Measurements from ENCODE around the gene CTSO.

Gene CTSO

DNA sequence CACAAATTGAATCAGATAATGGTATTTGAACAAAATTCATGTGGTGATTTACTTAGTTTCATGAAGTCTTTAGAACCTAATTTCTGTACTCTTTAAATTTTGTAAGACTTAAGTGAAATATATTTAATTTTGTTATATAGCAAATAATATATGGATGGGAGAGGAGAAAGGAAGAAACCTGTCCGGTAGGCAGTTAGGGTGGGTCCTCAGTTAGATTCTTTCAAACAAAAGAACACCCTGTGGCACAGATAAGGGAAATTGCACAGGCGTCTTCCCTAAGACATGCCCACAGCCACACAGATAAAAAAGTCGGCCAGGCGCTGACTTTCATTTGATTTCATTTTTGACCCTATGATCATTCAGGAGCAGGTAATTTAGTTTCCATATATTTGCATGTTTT is 25.1 kb upstream of the CTSO start:
- DNase-seq (ENCODE audit: low read depth, low spot score), result no peak
- no peak overlapping the region for H3K4me3 ChIP-seq (ENCODE audit: low read depth, low read length)
- TF ChIP-seq CTCF (IDR thresholded peaks at IDR 0.05; ENCODE audit: low read depth, low read length), result no peak
- in situ Hi-C loops (cut with HindIII; ENCODE audit: low sequenced_read_pairs), result no loop called here

DNA sequence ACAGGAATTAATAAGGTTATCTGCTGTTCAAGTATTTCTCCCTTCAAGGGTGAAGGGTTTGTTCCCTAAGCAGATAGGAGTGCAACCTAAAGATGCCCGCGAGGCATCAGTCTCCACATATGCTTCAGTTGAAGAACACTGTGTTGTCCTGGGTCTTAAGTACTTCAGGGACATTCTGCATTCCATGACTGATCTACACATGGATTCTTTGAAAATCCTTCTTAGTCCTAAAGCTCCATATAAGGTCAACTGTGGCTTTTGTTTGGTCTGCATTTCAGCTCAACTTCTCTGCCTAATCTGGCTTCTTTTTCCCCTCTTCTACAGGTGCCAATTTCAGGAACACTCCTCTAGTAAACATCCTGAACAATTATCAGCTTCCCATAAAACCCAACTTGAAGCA is 21.8 kb upstream of the CTSO start:
- H3K4me3 ChIP-seq (ENCODE audit: low read depth, low read length), result no peak overlapping the region
- TF ChIP-seq CTCF (IDR thresholded peaks at IDR 0.05; ENCODE audit: low read depth, low read length), result no peak
- in situ Hi-C loops (cut with HindIII; ENCODE audit: low sequenced_read_pairs), result no loop called here
- no peak for DNase-seq (ENCODE audit: low read depth, low spot score)

- no peak overlapping the region for H3K4me3 ChIP-seq (ENCODE audit: low read depth, low read length)
- in situ Hi-C loops (cut with HindIII; ENCODE audit: low sequenced_read_pairs), result no loop called here
- no peak for DNase-seq (ENCODE audit: low read depth, low spot score)
- TF ChIP-seq CTCF (IDR thresholded peaks at IDR 0.05; ENCODE audit: low read depth, low read length), result no peak
These were observed 21.3 kb upstream of the CTSO start for GRCh38 chr4:155974996-155975395.

DNA sequence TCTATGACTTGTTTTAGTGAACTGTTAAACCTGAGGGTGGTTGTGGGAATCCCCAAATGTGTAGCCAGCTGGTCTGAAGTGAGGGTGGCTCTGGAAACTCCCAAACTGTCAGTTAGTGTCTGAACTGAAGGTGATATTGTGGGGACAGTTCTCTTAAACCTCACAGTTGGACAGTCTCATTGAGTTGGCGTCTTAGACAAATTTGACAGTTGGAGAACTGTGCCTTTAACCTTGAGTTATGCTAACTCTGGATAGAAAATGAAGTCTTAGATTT is 20.7 kb upstream of the CTSO start:
- in situ Hi-C loops (cut with HindIII; ENCODE audit: low sequenced_read_pairs), result no loop called here
- H3K4me3 ChIP-seq (ENCODE audit: low read depth, low read length), result no peak overlapping the region
- TF ChIP-seq CTCF (IDR thresholded peaks at IDR 0.05; ENCODE audit: low read depth, low read length), result no peak
- DNase-seq (ENCODE audit: low read depth, low spot score), result no peak

DNA sequence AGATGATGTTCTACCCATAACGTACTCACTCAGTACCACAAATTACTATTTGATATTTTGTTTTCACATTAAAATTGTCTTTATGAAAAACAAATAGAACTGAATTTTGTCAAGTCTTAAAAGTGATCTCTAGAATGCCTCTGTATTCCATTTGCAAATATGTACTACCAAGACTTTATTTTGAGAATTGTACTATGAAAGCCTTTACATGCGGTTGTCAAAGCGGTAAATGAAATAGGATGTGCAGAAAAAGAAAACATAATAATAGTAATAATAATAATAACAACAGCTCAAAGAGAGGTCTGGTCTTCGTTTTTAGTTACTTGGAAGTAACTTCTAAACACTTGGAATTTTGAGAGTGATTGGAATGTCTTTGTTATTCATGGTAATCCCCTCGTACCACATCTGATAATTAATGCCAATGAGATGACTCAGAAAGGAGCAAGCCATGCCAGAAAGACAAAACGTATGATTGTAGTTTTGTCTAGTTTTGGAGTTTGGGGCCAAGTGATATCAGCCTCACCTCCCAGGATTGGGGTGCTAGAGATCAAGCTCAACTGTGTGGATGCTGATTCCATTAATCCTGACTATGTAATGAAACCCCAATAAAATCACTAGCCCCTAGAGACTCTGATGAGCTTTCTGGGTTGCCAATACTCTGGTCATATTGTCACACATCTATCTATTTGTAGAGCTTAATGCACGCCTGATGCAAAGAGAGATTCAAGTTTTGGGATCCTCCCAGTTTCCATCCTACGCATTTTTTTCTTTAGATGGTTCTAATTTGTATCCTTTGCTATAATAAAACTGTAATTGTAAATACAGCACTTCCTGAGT is 20.2 kb upstream of the CTSO start:
- in situ Hi-C loops (cut with HindIII; ENCODE audit: low sequenced_read_pairs), result no loop called here
- no peak overlapping the region for H3K4me3 ChIP-seq (ENCODE audit: low read depth, low read length)
- TF ChIP-seq CTCF (IDR thresholded peaks at IDR 0.05; ENCODE audit: low read depth, low read length), result no peak
- DNase-seq (ENCODE audit: low read depth, low spot score), result peak; percentile 38

DNA sequence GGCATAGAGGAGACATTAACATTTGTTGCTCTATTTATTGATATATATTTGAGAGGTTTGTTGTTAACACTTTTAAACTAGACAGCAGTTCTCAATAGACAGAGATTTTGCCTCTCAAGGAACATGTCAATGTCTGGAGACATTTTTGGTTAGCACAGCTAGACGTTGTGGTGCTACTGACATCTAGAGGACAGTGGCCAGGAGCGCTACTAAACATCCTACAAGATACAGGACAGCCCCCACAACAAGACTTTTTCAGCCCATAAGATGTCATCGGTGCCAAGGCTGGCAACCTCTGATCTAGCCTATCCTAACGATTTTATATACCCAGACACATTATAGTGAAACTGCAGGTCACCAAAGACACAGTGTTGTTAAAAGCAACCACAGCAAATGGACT is 18.4 kb upstream of the CTSO start:
- TF ChIP-seq CTCF (IDR thresholded peaks at IDR 0.05; ENCODE audit: low read depth, low read length), result peak; percentile 48
- H3K4me3 ChIP-seq (ENCODE audit: low read depth, low read length), result no peak overlapping the region
- in situ Hi-C loops (cut with HindIII; ENCODE audit: low sequenced_read_pairs), result no loop called here
- DNase-seq (ENCODE audit: low read depth, low spot score), result peak; percentile 26

Data from astrocyte of the spinal cord (primary cell).